HFF-Myc (cell line): ENCODE data around the gene NKAIN4.
A peak's percentile ranks its signal among the peaks of the same experiment; 100 is the strongest.
"Not testable (repeated sequence)": the region's sequence is repeated elsewhere in the genome, so short reads cannot be mapped to it uniquely, and the experiment has no call there.

ENCODE experiments used
- DNase-seq: peaks from one replicate; pipeline ENCODE4 v3.0.0-alpha.2; 2011; ENCODE audit warnings: low read depth; ENCODE audit errors: extremely low read depth
- H3K4me3 ChIP-seq: replicated peaks from 2 replicates; pipeline ENCODE4 v1.5.1; 2011; ENCODE audit warnings: low read depth, mild to moderate bottlenecking, control low read depth, low read length
- TF ChIP-seq, protein P1 (sequence below): IDR thresholded peaks from 2 replicates; pipeline ENCODE4 v1.5.1; 2012; ENCODE audit warnings: mild to moderate bottlenecking, low read depth, low read length, control low read depth; ENCODE audit errors: missing control alignments

The NKAIN4 gene

DNA sequence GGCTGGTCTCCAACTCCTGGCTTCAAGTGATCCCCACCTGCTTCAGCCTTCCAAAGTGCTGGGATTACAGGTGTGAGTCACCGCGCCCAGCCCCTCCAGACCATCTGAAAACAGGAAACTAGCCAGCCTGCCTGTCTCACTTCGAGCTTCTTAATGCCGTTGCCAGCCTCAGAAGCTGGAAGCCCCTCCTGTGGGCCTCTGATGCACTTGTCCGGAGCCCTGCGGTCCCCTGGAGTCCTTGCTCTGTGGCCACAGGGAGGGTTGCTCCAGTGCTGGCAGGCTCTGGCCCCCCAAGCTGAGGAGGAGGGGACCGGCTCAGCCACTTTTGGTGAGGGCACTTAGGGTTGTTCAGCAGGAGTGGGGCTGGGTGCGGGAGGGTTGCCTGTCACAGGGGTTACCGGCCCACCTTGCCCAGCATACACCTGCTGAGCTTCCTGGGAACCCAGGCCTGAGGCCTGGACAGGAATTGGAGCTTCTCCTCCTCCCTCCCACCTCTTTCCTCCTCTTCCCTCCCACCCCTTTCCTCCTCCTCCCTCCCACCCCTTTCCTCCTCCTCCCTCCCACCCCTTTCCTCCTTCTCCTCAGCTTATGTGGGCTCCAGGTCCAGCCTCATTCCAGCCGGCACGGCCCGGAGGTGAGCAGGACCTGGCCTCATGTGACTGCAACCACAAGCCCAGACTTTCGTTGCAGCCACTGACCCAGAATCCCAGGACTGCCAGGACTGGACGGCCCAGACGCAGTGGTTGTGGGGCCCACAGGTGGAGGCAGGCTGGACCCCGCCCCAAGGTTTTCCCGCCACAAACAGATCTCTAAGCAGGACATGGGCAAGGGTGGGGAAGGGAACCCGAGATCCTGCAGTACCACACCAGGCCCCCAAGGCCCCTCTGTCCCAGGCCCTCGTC, 28.0 kb downstream of the NKAIN4 start:
- TF ChIP-seq, protein P1, sequence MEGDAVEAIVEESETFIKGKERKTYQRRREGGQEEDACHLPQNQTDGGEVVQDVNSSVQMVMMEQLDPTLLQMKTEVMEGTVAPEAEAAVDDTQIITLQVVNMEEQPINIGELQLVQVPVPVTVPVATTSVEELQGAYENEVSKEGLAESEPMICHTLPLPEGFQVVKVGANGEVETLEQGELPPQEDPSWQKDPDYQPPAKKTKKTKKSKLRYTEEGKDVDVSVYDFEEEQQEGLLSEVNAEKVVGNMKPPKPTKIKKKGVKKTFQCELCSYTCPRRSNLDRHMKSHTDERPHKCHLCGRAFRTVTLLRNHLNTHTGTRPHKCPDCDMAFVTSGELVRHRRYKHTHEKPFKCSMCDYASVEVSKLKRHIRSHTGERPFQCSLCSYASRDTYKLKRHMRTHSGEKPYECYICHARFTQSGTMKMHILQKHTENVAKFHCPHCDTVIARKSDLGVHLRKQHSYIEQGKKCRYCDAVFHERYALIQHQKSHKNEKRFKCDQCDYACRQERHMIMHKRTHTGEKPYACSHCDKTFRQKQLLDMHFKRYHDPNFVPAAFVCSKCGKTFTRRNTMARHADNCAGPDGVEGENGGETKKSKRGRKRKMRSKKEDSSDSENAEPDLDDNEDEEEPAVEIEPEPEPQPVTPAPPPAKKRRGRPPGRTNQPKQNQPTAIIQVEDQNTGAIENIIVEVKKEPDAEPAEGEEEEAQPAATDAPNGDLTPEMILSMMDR, result no peak
- no peak for DNase-seq
- H3K4me3 ChIP-seq, result no peak overlapping the region

GRCh38 chr20:63225082-63225454, 29.2 kb downstream of the NKAIN4 start:
- TF ChIP-seq, protein P1, result no peak
- no peak overlapping the region for H3K4me3 ChIP-seq
- no peak for DNase-seq

- TF ChIP-seq, protein P1, result no peak
- H3K4me3 ChIP-seq, result no peak overlapping the region
- DNase-seq, result no peak
These were observed 29.7 kb downstream of the NKAIN4 start for GRCh38 chr20:63224412-63225081.

DNA sequence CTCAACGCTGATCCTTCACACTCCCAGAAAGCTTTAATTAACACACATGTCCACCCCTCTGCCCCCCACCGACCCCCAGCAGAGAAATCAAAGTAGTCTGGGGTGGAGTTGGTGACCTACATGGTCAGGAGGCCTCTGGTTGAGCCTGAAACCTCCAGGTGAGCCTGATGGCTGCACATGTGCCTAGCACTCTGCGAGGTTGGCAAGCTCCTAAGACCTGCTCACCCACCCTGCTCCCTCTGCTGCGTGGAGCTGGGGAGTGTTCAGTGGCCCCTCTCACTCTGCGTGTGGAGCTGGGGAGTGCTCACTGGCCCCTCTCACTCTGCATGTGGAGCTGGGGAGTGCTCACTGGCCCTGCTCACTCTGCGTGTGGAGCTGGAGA, 30.4 kb downstream of the NKAIN4 start:
- DNase-seq, result no peak
- H3K4me3 ChIP-seq, result no peak overlapping the region
- TF ChIP-seq, protein P1, result no peak

DNA sequence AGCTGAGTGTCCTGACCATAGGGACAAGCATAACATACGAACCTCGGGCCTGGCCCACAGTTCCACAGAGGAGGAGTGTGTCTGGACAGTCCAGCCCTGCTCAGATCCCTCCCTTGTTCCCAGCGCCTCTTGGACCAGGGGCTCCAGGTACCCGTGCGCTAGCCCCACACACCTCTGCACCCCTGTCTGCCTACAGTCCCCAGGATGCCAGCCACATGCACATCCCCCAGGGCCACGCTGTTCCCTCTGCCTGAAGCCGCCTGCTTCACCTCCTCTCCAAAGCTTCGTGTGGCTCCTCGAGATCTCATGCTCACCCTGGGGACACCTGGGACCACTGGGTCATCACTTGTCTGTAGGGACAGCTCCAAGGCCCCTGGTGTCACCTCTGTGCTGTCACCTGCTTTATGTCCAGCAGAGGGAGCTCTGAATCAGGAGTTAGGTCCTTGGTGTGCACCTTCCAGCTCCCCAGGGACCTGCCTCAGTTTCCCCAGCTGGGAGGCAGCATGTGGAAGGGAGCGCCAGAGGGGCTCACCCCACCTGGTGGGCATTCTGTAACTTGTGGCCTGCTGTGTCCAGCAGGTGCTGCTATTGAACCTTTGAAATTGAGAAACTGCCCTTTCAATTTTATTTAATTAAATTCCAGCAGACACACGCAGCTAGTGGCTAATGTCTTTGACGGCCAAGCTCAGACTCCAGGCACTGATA, 31.0 kb downstream of the NKAIN4 start:
- TF ChIP-seq, protein P1, result peak; percentile 82
- no peak for DNase-seq
- H3K4me3 ChIP-seq, result no peak overlapping the region

DNA sequence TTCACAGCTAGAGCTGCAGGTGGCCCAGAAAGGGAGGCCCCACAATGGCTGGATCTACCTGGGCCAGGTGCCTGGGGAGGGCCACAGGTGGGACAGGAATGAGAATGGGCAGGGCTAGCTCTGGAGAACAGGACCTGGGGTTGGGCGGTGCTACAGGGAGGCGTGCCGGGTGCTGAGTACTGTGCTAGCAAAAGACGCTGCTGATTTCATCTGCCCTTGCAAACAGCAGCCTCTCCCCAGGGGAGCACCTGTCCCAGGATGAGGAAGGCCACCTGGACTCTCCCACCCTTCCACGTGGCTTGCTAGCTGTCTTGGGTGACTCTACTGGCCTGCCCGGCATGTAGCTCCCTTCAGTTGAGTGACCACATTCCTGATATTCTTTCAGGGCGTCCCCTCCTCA, 31.7 kb downstream of the NKAIN4 start:
- H3K4me3 ChIP-seq, result no peak overlapping the region
- DNase-seq, result no peak
- TF ChIP-seq, protein P1, result no peak

GRCh38 chr20:63221400-63222053, 32.7 kb downstream of the NKAIN4 start:
- H3K4me3 ChIP-seq, DNase-seq: not testable (repeated sequence)
